IMR-90 (cell line): ENCODE results near the gene SLC22A2. TPM values are rescaled to one million over a fixed set of nuclear protein-coding genes. Genes with fewer than 3 reads are reported as not detected.

Experiments used
- ATAC-seq: fragments of 200-7000 bp; cut with Tn5 transposase; 2 replicates; pipeline ENCODE4 v1.9.1; 2020; ENCODE audit warnings: low read depth, mild to moderate bottlenecking, moderate library complexity
- BruUV-seq: library from RNA; stranded (reverse); fragments of 400-500 nt; replicated peaks from 2 replicates; lab custom pipeline; 2021; lab: Mats Ljungman, UMichigan
- CTCF ChIA-PET: fragments of 300-600 bp; formaldehyde crosslinking; extraction: SDS; loops from one replicate; lab custom pipeline; 2021; ENCODE audit warnings: antibody characterized with exemption; lab: Yijun Ruan, JAX
- POLR2A ChIA-PET: fragments of 300-600 bp; sonication (Branson Sonifier 250); formaldehyde crosslinking; loops from one replicate; lab custom pipeline; 2022; ENCODE audit warnings: antibody characterized with exemption; ENCODE audit not compliant: unreplicated experiment; lab: Charles Lee
- DNase-seq: peaks from one replicate; pipeline ENCODE4 v3.0.0; 2013
- H2AFZ ChIP-seq: replicated peaks from 2 replicates; pipeline ENCODE3; 2013; ENCODE audit warnings: low read length, mild to moderate bottlenecking; ENCODE audit not compliant: poor library complexity
- H2AK5ac ChIP-seq: 2 replicates; pipeline ENCODE4 v1.6.1; 2013; ENCODE audit warnings: low read depth, low read length, inconsistent platforms
- H2AK9ac ChIP-seq: replicated peaks from 2 replicates; pipeline ENCODE3; 2013; ENCODE audit warnings: mild to moderate bottlenecking, low read depth, low read length, moderate library complexity; ENCODE audit not compliant: poor library complexity
- H2BK120ac ChIP-seq: 2 replicates; pipeline ENCODE4 v1.6.1; 2013; ENCODE audit warnings: low read depth, low read length, inconsistent platforms
- H2BK15ac ChIP-seq: 3 replicates; pipeline ENCODE4 v1.6.1; 2013; ENCODE audit warnings: low read depth, low read length, inconsistent platforms
- H2BK20ac ChIP-seq: 2 replicates; pipeline ENCODE4 v1.6.1; 2013; ENCODE audit warnings: low read depth, mild to moderate bottlenecking, inconsistent platforms, low read length, moderate library complexity
- H2BK5ac ChIP-seq: 2 replicates; pipeline ENCODE4 v1.6.1; 2013; ENCODE audit warnings: mild to moderate bottlenecking, low read depth, low read length, inconsistent platforms; ENCODE audit not compliant: poor library complexity, severe bottlenecking
- H3K14ac ChIP-seq: replicated peaks from 2 replicates; pipeline ENCODE4 v1.6.1; 2013; ENCODE audit warnings: low read depth, low read length, inconsistent platforms
- H3K18ac ChIP-seq: 2 replicates; pipeline ENCODE4 v1.6.1; 2013; ENCODE audit warnings: low read depth, low read length, control low read depth
- H3K23ac ChIP-seq: 2 replicates; pipeline ENCODE4 v1.6.1; 2013; ENCODE audit warnings: low read depth, low read length, inconsistent platforms
- H3K27ac ChIP-seq: 2 replicates; pipeline ENCODE4 v1.5.1; 2013; ENCODE audit warnings: mild to moderate bottlenecking, control low read depth, low read length; ENCODE audit not compliant: insufficient read depth
- H3K27me3 ChIP-seq: 2 replicates; pipeline ENCODE4 v1.6.1; 2013; ENCODE audit warnings: low read length; ENCODE audit not compliant: control insufficient read depth, insufficient read depth
- H3K36me3 ChIP-seq: 2 replicates; pipeline ENCODE4 v1.6.1; 2013; ENCODE audit warnings: low read length, mixed read lengths; ENCODE audit not compliant: control insufficient read depth, insufficient read depth
- H3K4ac ChIP-seq: 2 replicates; pipeline ENCODE4 v1.6.1; 2013; ENCODE audit warnings: low read depth, low read length, inconsistent platforms
- H3K4me1 ChIP-seq: 2 replicates; pipeline ENCODE4 v1.6.1; 2013; ENCODE audit warnings: low read length, mixed read lengths; ENCODE audit not compliant: control insufficient read depth, insufficient read depth
- H3K4me2 ChIP-seq: 2 replicates; pipeline ENCODE4 v1.6.1; 2013; ENCODE audit warnings: low read depth, mild to moderate bottlenecking, control low read depth, low read length, moderate library complexity
- H3K4me3 ChIP-seq: 2 replicates; pipeline ENCODE4 v1.5.1; 2013; ENCODE audit warnings: low read depth, mild to moderate bottlenecking, control low read depth, low read length, moderate library complexity; ENCODE audit not compliant: insufficient read depth
- H3K56ac ChIP-seq: 2 replicates; pipeline ENCODE4 v1.6.1; 2013; ENCODE audit warnings: low read length, inconsistent platforms; ENCODE audit not compliant: insufficient read depth; ENCODE audit errors: extremely low read depth
- H3K79me1 ChIP-seq, 2 experiments: 2 replicates each; pipeline ENCODE4 v1.6.1; 2013; ENCODE audit warnings: low read length in 2 of 2, inconsistent platforms in 1 of 2, low read depth in 1 of 2
- H3K9ac ChIP-seq: 2 replicates; pipeline ENCODE4 v1.6.1; 2013; ENCODE audit warnings: low read depth, low read length, control low read depth
- H3K9me1 ChIP-seq: 2 replicates; pipeline ENCODE4 v1.6.1; 2013; ENCODE audit warnings: low read length, inconsistent platforms; ENCODE audit not compliant: insufficient read depth
- H3K9me3 ChIP-seq: 2 replicates; pipeline ENCODE4 v1.6.1; 2013; ENCODE audit warnings: low read length; ENCODE audit not compliant: control insufficient read depth, insufficient read depth
- H4K20me1 ChIP-seq: 2 replicates; pipeline ENCODE4 v1.6.1; 2013; ENCODE audit warnings: low read length, inconsistent platforms; ENCODE audit not compliant: insufficient read depth
- H4K5ac ChIP-seq: 2 replicates; pipeline ENCODE4 v1.6.1; 2013; ENCODE audit warnings: mild to moderate bottlenecking, low read depth, low read length, control low read depth
- H4K8ac ChIP-seq, 2 experiments: 2 replicates each; pipeline ENCODE4 v1.6.1; 2013; ENCODE audit warnings: low read depth in 2 of 2, low read length in 2 of 2, control low read depth in 1 of 2, inconsistent platforms in 1 of 2
- H4K91ac ChIP-seq: 2 replicates; pipeline ENCODE4 v1.6.1; 2013; ENCODE audit warnings: low read depth, low read length, inconsistent platforms; ENCODE audit not compliant: insufficient read depth
- CEBPB ChIP-seq: IDR thresholded peaks from 2 replicates; pipeline ENCODE4 v1.6.1; 2012; ENCODE audit warnings: low read depth, low read length, improper control_type of control experiment
- ELK1 ChIP-seq: fragments of 150-350 bp; IDR thresholded peaks from 2 replicates; pipeline ENCODE4 v1.6.1; 2016; ENCODE audit warnings: low read depth, mild to moderate bottlenecking, low read length, moderate library complexity, borderline replicate concordance
- MAFK ChIP-seq: IDR thresholded peaks from 2 replicates; pipeline ENCODE4 v1.6.1; 2012; ENCODE audit warnings: low read depth, low read length, improper control_type of control experiment
- MXI1 ChIP-seq: IDR thresholded peaks from 2 replicates; pipeline ENCODE4 v1.6.1; 2012; ENCODE audit warnings: low read depth, mild to moderate bottlenecking, low read length, moderate library complexity, borderline replicate concordance
- NFE2L2 ChIP-seq: fragments of 150-350 bp; IDR thresholded peaks from 2 replicates; pipeline ENCODE4 v1.6.1; 2016; ENCODE audit warnings: low read depth, mild to moderate bottlenecking, low read length
- POLR2A ChIP-seq: IDR thresholded peaks from 2 replicates; pipeline ENCODE4 v1.6.1; 2012; ENCODE audit warnings: mild to moderate bottlenecking, low read depth, low read length
- RAD21 ChIP-seq: IDR thresholded peaks from 2 replicates; pipeline ENCODE4 v1.6.1; 2012; ENCODE audit warnings: low read length, improper control_type of control experiment
- RCOR1 ChIP-seq: IDR thresholded peaks from 2 replicates; pipeline ENCODE4 v1.6.1; 2012; ENCODE audit warnings: mild to moderate bottlenecking, low read length, improper control_type of control experiment; ENCODE audit not compliant: insufficient replicate concordance
- RFX5 ChIP-seq: IDR thresholded peaks from 2 replicates; pipeline ENCODE4 v1.8.0; 2012; ENCODE audit warnings: low read depth, mild to moderate bottlenecking, low read length, moderate library complexity
- SMC3 ChIP-seq: fragments of 150-350 bp; IDR thresholded peaks from 2 replicates; pipeline ENCODE4 v1.6.1; 2016; ENCODE audit warnings: low read depth, mild to moderate bottlenecking, antibody characterized with exemption, low read length, moderate library complexity
- WGBS, 2 experiments: methylation state at CpG; one replicate each; pipeline versions ENCODE4 v1.1.5 to v1.1.7; 2013; ENCODE audit warnings: missing lambda C conversion rate in 2 of 2; ENCODE audit not compliant: insufficient read length in 1 of 2; ENCODE audit errors: extremely low coverage in 2 of 2; 5-methylcytosine and 5-hydroxymethylcytosine counted together
- dilution Hi-C: fragments of 300-500 bp; cut with HindIII; formaldehyde crosslinking; loops from one replicate; pipeline ENCODE4 v1.14.3; 2018; ENCODE audit warnings: low sequenced_read_pairs; ENCODE audit not compliant: unreplicated experiment
- in situ Hi-C: fragments of 300-500 bp; cut with MboI; formaldehyde crosslinking; loops from 3 replicates; pipeline ENCODE4 v1.14.3; 2019; ENCODE audit warnings: low sequenced_read_pairs, inconsistent platforms, mixed read lengths
- intact Hi-C: fragments of 100-400 bp; cut with micrococcal nuclease; formaldehyde crosslinking; loops from 2 replicates; pipeline ENCODE4 v1.10.0; 2022
- polyA plus RNA-seq, 3 experiments: library from polyadenylated mRNA; depleted of rRNA; stranded (reverse); fragments of >200 nt; gene quantifications; 2 replicates each; pipeline ENCODE4 v1.2.3, GENCODE V29; 2012; ENCODE audit warnings: low replicate concordance in 1 of 3
- total RNA-seq: library from RNA; depleted of rRNA; stranded (reverse); fragments of >200 nt; gene quantifications from 2 replicates; pipeline ENCODE4 v1.2.3, GENCODE V29; 2012
- TF ChIP-seq, protein P1 (sequence below): fragments of 150-350 bp; IDR thresholded peaks from 2 replicates; pipeline ENCODE4 v1.6.1; 2017; ENCODE audit warnings: mild to moderate bottlenecking, antibody characterized with exemption, low read length, low read depth
- TF ChIP-seq, protein P2 (sequence below): conservative IDR thresholded peaks from 2 replicates; pipeline ENCODE4 v1.5.1; 2012; ENCODE audit warnings: mild to moderate bottlenecking, low read depth, low read length, improper control_type of control experiment

The SLC22A2 gene
- total and polyA plus RNA-seq, 2 of the 4 experiments (the other 2 are of a cell fraction) = not detected

DNA sequence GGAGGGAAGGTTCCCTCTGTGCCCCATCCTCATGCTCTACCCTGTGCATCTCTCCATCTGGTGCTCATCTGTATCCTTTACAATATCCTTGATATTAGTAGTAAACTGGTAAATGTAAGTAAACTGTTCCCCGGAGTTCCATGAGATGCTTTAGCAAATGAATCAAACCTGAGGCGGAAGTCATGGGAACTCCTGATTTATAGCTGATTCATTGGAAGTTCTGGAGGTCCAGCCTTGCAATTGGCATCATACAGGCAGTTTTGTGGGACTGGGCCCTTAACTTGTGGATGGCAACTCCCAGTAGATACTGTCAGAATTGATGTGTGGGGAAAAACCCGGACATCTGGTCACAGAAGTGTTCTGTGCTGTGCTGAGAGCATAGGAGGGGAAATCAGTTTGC is 11.2 kb upstream of the SLC22A2 start:
- Histone ChIP-seq H2BK5ac (no peak overlapping the region), H2AFZ (no peak overlapping the region), H2BK120ac (no peak overlapping the region), H3K23ac (no peak overlapping the region), H3K36me3 (no peaks in the 10 kb centered on the region), H3K9me3 (peaks cover 15% of the 10 kb centered on the region; the same call in 1 of the 2 replicates), H2BK20ac (no peak overlapping the region), H4K5ac (no peak overlapping the region), H4K20me1 (no peaks in the 10 kb centered on the region), H3K4me3 (no peak overlapping the region), H3K9me1 (no peaks in the 10 kb centered on the region), H3K9ac (no peak overlapping the region), H4K8ac (no peak overlapping the region), H3K4ac (no peak overlapping the region), H3K4me1 (no peaks in the 10 kb centered on the region), H3K79me1 (no peaks in the 10 kb centered on the region), H3K56ac (no peak overlapping the region), H3K14ac (no peak overlapping the region), H4K91ac (no peak overlapping the region), H2AK9ac (no peak overlapping the region), H3K18ac (no peak overlapping the region), H2BK15ac (no peak overlapping the region), H3K27ac (no peak overlapping the region), H3K27me3 (no peaks in the 10 kb centered on the region), H2AK5ac (no peak overlapping the region), H3K4me2 (no peak overlapping the region)
- CTCF ChIA-PET = interaction anchor here (0.5 kb wide), 1 partner anchor 644 kb away, joined by 3 read pairs; no protein-coding TSS in a partner anchor
- dilution Hi-C loops (no loop called here), intact Hi-C loops (no loop called here), in situ Hi-C loops (no loop called here)
- TF ChIP-seq CEBPB (no peak), SMC3 (no peak), NFE2L2 (no peak), MXI1 (no peak), RCOR1 (no peak), RFX5 (no peak), RAD21 (no peak), POLR2A (no peak), MAFK (no peak), ELK1 (no peak)
- TF ChIP-seq, protein P1, sequence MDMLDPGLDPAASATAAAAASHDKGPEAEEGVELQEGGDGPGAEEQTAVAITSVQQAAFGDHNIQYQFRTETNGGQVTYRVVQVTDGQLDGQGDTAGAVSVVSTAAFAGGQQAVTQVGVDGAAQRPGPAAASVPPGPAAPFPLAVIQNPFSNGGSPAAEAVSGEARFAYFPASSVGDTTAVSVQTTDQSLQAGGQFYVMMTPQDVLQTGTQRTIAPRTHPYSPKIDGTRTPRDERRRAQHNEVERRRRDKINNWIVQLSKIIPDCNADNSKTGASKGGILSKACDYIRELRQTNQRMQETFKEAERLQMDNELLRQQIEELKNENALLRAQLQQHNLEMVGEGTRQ = no peak
- TF ChIP-seq, protein P2, sequence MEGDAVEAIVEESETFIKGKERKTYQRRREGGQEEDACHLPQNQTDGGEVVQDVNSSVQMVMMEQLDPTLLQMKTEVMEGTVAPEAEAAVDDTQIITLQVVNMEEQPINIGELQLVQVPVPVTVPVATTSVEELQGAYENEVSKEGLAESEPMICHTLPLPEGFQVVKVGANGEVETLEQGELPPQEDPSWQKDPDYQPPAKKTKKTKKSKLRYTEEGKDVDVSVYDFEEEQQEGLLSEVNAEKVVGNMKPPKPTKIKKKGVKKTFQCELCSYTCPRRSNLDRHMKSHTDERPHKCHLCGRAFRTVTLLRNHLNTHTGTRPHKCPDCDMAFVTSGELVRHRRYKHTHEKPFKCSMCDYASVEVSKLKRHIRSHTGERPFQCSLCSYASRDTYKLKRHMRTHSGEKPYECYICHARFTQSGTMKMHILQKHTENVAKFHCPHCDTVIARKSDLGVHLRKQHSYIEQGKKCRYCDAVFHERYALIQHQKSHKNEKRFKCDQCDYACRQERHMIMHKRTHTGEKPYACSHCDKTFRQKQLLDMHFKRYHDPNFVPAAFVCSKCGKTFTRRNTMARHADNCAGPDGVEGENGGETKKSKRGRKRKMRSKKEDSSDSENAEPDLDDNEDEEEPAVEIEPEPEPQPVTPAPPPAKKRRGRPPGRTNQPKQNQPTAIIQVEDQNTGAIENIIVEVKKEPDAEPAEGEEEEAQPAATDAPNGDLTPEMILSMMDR = no peak
- POLR2A ChIA-PET = no interaction called here
- ATAC-seq (no peak), DNase-seq (no peak)
- WGBS, 2 experiments = no CpG with 5 or more reads among the region's 3 CpGs
- no TSS peak for BruUV-seq
